ENCODE measurements around the gene CAMKK2.
"Not testable (repeated sequence)": the region's sequence is repeated elsewhere in the genome, so short reads cannot be mapped to it uniquely, and the experiment has no call there.

The CAMKK2 gene

DNA sequence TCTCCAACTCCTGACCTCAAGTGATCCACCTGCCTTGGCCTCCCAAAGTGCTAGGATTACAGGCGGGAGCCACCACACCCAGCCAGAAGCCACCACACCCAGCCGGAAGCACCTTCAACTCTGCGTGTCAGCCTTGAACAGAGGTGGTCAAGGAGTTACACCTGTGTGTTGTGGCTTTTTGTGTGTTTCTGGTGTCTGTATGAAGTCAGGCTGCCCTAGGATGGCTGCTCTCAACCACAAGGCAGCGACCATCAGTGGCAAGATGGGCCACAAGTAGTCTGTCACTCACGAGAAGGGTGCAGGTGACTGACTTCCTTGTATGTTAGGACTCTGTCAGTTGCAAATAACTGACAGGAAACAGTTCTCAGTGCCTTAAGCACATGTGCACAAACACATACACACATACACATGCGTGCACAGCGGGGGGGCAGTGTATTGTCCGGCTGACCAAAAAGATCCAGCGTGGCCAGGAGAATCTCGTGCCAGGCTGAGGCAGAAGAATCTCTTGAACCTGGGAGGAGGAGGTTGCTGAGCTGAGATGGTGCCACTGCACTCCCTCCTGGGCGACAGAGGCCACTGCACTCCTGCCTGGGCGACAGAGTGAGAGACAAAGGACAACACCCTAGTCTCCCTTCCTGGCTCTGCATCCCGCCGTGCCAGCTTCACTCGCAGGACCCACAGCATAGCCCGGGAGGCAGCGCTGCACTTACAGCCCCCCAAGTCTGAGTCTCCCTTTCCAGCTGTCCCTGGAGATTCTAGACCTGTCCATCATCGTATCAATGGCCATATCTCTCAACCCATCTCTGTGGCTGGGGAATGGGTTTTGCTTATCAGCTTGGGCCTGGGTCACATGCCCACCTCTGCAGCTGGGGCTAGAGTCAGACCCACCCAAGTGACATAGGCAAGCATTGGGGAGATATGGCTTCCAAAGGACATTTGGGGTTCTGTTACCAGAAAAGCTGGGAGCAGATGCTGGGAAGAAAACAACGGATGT, 72.9 kb downstream of the CAMKK2 start:
- no peak for DNase-seq (ENCODE audit: low spot score)

DNA sequence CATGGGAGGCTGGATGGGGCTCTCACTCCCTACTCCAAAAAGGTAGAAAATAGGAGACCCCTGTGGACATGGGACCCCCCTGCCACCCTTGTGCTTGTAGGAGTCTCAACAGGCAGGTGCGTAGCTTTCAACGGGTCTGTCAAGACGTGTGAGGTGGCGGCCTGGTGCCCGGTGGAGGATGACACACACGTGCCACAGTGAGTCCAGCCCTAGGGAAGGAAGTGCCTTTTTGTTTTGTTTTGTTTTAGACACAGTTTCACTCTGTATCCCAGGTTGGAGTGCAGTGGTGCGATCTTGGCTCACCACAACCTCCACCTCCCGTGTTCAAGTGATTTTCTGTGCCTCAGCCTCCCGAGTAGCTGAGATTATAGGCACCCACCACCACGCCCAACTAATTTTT, 73.7 kb downstream of the CAMKK2 start:
- DNase-seq (ENCODE audit: low spot score) = no peak

- DNase-seq (ENCODE audit: low spot score) = no peak
These were observed 77.0 kb downstream of the CAMKK2 start for GRCh38 chr12:121219353-121219986.

DNA sequence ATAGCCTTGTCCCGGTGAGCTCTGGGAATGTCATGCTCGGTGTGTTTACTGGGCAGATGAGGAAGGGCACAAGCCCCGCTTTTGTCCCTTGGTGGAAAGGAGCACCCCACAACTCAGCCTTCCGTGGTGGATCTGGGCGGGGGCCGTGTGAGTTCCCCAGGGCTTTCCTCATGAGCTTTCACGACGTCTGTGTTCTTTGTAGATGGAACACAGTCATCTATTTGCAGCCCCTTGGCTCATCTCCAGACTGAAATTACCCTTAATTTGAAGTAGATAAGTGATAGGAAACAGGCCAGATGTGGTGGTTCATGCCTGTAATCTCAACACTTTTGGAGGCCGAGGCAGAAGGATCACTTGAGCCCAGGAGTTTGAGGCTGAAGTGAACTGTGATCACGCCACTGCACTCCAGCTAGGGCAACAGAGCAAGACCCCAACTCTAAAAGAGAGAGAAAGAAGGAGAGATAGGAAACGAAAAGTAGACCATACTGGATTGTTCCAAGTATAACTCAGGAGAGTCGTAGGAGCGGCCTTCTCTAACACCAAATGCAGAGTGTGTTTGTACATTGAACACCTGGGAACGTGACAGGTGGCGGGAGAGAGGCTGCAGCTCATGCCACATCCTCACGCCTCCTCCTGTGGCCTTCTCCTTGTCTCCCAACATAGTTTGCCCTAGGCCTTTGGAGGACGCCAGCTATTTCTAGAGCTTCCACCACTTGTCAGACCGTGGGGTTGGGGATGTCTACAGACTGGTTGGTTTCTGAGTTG, 77.7 kb downstream of the CAMKK2 start:
- no peak for DNase-seq (ENCODE audit: low spot score)

DNA sequence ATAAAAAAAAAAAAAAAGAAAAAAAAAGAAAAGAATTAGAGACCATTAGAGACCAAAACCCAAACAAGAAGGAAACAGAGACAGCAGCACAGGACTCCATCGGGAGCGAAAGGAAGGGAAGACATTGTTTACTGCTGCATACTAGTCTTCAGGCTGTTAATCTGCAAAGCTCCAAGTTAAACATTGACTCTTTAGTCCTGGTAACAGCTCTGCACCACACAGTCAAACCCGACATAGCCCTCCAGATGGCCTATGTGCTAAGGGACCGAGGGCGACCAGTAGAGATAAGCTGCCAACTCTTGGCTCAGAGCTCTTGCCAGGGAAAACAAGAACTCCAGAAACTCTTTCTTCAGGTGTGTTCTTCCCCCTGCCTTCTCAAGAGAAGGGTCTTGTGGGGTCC, 78.7 kb downstream of the CAMKK2 start:
- DNase-seq (ENCODE audit: low spot score) = no peak

DNA sequence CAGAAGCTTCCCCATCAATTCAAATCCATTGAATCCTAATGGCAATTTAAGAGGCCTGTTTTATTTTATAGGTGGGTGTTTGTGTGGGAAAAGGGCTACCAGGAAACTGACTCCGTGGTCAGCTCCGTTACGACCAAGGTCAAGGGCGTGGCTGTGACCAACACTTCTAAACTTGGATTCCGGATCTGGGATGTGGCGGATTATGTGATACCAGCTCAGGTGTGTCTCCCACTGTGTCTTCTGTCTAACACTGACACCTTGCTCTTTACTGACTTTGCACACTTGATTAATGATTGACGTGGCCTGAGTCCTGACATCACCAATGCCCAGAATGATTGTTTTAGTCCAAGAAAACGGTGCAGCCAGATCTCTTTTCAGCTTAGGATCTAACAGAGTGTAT, 79.4 kb downstream of the CAMKK2 start:
- no peak for DNase-seq (ENCODE audit: low spot score)

- no peak for DNase-seq (ENCODE audit: low spot score)
These were observed 80.4 kb downstream of the CAMKK2 start for GRCh38 chr12:121216102-121216501.

DNA sequence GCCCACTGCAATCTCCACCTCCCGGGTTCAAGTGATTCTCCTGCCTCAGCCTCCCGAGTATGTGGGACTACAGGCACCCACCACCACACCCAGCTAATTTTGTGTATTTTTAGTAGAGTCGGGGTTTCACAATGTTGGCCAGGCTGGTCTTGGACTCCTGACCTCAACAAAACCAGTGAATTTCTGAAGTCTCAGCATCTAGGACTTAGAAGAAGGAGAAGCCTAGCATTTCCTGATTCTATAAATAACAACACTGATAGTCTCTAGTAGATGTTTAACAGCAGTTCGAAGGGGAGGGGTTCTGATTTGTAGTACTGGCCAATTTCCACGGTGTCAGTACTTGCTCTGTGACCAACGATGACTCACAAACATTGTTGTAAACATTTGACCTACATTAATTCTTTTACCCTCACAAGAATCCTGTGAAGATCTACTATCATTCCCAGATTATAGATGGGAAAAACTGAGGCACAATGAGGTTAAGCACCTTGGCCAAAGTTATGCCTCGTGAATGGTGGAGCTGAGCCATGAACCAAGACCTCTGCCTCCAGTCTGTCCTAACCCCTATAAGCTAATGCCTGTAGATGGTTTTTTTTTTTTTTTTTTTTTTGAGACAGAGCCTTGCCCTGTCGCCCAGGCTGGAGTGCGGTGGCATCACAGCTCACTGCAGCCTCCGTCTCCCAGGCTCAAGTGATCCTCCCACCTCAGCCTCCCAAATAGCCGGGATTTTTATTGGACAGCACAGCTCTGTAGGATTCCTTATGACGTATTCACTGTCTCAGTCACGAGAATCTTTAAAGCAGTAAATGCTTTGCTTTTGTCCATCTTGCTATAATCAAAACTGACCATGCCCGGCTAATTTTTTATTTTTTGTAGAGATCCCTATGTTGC, 81.4 kb downstream of the CAMKK2 start:
- DNase-seq (ENCODE audit: low spot score) = no peak

DNA sequence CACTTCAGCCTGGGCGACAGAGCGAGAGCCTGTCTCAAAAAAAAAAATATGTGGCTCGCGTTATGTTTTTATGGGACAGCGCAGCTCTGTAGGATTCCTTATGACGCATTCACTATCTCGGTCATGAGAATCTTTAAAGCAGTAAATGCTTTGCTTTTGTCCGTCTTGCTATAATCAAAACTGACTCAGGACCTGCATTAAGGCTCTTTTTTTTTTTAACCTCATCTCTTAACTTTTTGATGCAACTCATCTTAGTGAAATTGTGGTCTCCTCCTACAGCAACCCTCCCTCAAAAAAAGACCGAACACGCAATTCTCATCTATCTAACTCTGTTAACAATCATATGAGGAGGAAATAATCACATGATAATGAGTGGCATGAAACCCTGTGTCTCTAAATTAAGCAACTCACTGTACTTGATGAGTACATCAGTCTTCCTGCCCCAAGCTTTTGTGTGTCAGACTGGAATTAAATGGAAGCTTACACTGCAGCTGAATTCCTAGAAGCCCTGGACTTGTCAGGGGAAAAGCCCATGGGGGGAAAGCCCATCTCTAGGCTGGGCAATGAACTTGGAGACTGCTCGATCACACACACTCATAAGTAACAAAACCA, 82.2 kb downstream of the CAMKK2 start:
- DNase-seq (ENCODE audit: low spot score) = no peak

GRCh38 chr12:121212875-121213274, 83.6 kb downstream of the CAMKK2 start:
- no peak for DNase-seq (ENCODE audit: low spot score)

DNA sequence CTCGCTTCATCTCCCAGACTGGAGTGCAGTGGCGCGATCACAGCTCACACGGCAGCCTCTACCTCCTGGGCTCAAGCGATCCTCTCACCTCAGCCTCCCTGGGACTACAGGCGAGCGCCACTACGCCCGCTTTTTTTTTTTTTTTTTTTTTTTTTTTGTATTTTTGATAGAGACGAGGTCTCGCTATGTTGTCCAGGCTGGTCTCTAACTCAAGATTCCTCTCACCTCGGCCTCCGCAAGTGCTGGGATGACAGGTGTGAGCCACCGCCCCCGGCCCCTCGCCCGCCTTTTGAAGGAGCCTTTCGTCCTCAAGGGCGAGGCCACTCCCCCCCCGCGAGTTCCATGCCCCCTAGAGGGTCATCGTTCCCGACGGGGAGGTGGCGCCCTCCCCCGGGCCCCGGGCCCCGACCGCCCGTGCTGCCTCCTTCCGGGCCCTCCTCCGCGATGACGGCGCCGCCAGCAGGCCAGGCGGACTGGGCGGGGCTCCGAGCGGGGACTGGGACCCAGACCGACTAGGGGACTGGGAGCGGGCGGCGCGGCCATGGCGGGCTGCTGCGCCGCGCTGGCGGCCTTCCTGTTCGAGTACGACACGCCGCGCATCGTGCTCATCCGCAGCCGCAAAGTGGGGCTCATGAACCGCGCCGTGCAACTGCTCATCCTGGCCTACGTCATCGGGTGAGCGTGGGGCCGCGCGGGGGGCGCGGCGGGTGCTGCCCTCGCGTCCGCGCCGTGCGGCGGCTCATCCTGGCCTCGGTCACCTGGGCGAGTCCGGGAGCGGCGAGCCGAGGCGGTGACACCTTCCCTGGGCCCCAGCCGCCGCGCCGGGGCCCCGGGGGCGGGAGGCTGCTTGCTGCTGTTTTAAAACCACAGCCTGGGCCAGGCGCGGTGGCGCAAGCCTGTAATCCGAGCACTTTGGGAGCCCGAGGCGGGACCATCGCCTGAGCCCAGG, 86.6 kb downstream of the CAMKK2 start, which contains the start of gene P2RX4:
TSS of gene P2RX4 (plus strand) at position 506 of the 949 bp plus-strand sequence. CDS start at position 542, 36 bp downstream.
- peak; percentile 89 for DNase-seq (ENCODE audit: low spot score)

DNA sequence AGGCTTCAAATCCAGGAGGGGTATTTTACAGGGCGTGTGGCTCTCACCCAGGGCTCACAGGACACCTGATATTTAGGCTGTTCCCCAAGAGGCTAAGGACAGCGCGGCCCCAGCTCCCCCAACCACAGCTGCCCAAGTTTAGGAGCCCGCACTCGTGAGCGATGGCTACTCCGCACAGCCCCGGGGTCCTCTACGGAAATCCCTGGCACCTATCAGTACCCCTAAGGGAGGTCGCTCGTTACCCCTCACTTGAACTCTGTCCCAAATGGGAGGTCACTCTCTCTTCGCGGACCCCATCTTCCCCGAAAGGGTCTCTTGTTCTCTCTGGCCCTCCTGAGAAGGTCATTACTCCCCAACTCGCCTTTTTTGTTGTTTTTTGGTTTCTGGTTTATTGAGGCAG, 87.3 kb downstream of the CAMKK2 start:
- DNase-seq (ENCODE audit: low spot score) = no peak

DNA sequence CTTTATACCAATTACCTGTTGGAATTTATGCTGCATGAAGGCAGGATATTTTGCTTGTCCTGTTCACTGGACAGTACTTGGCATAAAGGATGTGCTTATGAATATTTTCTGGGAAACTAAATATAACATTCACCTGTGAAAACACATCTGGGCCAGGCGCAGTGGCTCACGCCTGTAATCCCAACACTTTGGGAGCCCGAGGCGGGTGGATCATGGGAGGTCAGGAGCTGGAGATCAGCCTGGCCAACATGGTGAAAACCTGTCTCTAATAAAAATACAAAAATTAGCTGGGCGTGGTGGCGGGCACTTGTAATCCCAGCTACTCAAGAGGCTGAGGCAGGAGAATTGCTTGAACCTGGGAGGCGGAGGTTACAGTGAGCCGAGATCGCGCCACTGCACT, 87.9 kb downstream of the CAMKK2 start:
- DNase-seq (ENCODE audit: low spot score) = not testable (repeated sequence)

GRCh38 chr12:121205491-121205890, 91.0 kb downstream of the CAMKK2 start:
- DNase-seq (ENCODE audit: low spot score) = no peak

- no peak for DNase-seq (ENCODE audit: low spot score)
These were observed 93.0 kb downstream of the CAMKK2 start for GRCh38 chr12:121203482-121203881.

GRCh38 chr12:121202407-121203355, 93.8 kb downstream of the CAMKK2 start:
- no peak for DNase-seq (ENCODE audit: low spot score)

DNA sequence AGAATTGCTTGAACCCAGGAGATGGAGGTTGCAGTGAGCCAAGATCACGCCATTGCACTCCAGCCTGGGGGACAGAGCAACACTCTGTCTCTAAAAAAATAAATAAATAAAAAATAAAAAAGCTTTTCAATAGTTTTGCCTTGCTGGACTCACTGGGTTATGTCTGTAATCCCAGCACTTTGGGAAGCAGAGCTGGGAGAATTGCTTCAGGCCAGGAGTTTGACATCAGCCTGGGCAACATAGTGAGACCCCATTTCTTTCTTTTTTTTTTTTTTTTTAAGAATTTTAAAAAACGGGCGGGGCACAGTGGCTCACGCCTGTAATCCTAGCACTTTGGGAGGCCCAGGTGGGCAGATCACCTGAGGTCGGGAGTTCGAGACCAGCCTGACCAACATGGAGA, 95.4 kb downstream of the CAMKK2 start:
- not testable (repeated sequence) for DNase-seq (ENCODE audit: low spot score)

GRCh38 chr12:121198949-121199348, 97.6 kb downstream of the CAMKK2 start:
- no peak for DNase-seq (ENCODE audit: low spot score)

GRCh38 chr12:121196902-121197301, 99.6 kb downstream of the CAMKK2 start:
- no peak for DNase-seq (ENCODE audit: low spot score)

All from left forelimb (tissue), 1 donor.